ENCODE results near the gene LPCAT3.

LPCAT3 gene

DNA sequence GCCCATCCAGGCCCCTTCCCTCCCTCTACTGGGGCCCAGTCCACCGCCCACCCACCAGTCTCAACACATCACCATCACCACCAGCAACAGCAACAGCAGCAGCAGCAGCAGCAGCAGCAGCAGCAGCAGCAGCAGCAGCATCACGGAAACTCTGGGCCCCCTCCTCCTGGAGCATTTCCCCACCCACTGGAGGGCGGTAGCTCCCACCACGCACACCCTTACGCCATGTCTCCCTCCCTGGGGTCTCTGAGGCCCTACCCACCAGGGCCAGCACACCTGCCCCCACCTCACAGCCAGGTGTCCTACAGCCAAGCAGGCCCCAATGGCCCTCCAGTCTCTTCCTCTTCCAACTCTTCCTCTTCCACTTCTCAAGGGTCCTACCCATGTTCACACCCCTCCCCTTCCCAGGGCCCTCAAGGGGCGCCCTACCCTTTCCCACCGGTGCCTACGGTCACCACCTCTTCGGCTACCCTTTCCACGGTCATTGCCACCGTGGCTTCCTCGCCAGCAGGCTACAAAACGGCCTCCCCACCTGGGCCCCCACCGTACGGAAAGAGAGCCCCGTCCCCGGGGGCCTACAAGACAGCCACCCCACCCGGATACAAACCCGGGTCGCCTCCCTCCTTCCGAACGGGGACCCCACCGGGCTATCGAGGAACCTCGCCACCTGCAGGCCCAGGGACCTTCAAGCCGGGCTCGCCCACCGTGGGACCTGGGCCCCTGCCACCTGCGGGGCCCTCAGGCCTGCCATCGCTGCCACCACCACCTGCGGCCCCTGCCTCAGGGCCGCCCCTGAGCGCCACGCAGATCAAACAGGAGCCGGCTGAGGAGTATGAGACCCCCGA lies 81.4 kb downstream of the LPCAT3 start:
- DNase-seq (ENCODE audit: low read depth), result no peak
- peak overlapping the region; percentile 70 for H3K4me3 ChIP-seq (ENCODE audit: low read length)
- TF ChIP-seq, protein P1, sequence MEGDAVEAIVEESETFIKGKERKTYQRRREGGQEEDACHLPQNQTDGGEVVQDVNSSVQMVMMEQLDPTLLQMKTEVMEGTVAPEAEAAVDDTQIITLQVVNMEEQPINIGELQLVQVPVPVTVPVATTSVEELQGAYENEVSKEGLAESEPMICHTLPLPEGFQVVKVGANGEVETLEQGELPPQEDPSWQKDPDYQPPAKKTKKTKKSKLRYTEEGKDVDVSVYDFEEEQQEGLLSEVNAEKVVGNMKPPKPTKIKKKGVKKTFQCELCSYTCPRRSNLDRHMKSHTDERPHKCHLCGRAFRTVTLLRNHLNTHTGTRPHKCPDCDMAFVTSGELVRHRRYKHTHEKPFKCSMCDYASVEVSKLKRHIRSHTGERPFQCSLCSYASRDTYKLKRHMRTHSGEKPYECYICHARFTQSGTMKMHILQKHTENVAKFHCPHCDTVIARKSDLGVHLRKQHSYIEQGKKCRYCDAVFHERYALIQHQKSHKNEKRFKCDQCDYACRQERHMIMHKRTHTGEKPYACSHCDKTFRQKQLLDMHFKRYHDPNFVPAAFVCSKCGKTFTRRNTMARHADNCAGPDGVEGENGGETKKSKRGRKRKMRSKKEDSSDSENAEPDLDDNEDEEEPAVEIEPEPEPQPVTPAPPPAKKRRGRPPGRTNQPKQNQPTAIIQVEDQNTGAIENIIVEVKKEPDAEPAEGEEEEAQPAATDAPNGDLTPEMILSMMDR (conservative IDR thresholded peaks at IDR 0.05; ENCODE audit: low read length), result no peak

DNA sequence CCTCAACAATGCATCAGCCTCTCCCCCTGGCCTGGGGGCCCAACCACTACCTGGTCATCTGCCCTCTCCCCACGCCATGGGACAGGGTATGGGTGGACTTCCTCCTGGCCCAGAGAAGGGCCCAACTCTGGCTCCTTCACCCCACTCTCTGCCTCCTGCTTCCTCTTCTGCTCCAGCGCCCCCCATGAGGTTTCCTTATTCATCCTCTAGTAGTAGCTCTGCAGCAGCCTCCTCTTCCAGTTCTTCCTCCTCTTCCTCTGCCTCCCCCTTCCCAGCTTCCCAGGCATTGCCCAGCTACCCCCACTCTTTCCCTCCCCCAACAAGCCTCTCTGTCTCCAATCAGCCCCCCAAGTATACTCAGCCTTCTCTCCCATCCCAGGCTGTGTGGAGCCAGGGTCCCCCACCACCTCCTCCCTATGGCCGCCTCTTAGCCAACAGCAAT lies 82.1 kb downstream of the LPCAT3 start:
- TF ChIP-seq, protein P1 (conservative IDR thresholded peaks at IDR 0.05; ENCODE audit: low read length), result no peak
- no peak for DNase-seq (ENCODE audit: low read depth)
- H3K4me3 ChIP-seq (ENCODE audit: low read length), result no peak overlapping the region

DNA sequence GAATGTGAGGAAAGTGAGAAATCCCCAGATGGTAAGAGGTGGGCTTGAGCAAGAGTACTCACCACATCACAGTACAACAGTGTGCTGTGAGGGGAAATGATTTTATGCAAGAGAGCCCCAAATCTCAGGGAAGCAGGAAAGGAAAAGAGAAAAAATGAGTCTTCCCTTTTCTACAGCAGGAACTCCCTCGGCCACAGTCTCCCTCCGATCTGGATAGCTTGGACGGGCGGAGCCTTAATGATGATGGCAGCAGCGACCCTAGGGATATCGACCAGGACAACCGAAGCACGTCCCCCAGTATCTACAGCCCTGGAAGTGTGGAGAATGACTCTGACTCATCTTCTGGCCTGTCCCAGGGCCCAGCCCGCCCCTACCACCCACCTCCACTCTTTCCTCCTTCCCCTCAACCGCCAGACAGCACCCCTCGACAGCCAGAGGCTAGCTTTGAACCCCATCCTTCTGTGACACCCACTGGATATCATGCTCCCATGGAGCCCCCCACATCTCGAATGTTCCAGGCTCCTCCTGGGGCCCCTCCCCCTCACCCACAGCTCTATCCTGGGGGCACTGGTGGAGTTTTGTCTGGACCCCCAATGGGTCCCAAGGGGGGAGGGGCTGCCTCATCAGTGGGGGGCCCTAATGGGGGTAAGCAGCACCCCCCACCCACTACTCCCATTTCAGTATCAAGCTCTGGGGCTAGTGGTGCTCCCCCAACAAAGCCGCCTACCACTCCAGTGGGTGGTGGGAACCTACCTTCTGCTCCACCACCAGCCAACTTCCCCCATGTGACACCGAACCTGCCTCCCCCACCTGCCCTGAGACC lies 82.7 kb downstream of the LPCAT3 start:
- no peak for DNase-seq (ENCODE audit: low read depth)
- TF ChIP-seq, protein P1 (conservative IDR thresholded peaks at IDR 0.05; ENCODE audit: low read length), result no peak
- H3K4me3 ChIP-seq (ENCODE audit: low read length), result no peak overlapping the region

DNA sequence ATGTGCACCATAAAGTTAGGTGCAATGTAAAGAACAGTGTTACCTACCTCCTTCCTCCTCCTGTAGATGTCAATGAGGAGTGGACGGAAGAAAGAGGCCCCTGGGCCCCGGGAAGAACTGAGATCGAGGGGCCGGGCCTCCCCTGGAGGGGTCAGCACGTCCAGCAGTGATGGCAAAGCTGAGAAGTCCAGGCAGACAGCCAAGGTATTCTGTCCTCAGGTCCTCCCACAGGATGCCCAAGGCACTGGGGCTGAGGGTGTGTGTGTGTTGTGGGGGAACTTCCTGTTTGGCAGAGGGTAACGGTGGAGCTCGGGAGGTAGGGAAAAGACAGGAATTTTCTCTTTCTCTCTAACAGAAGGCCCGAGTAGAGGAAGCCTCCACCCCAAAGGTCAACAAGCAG lies 84.2 kb downstream of the LPCAT3 start:
- TF ChIP-seq, protein P1 (conservative IDR thresholded peaks at IDR 0.05; ENCODE audit: low read length), result no peak
- no peak overlapping the region for H3K4me3 ChIP-seq (ENCODE audit: low read length)
- DNase-seq (ENCODE audit: low read depth), result no peak

DNA sequence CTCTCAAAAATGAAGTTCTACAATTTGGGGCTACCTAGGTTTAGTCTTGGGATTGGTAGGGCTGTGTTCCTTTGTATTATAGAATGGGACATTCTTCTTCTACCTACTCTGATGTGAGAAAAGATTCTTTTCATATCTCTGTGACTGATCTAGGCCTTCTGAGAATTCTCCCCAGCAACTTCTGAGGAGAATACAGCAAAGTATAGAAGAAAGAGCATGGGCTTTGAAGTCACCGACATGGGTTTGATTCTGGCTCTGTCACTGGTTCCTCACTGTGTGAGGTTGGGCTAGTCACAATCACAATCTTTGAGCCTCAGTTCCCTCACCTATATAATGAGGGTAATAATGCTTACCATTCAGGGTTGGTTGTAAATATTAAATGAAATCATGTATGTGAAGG lies 85.5 kb downstream of the LPCAT3 start:
- H3K4me3 ChIP-seq (ENCODE audit: low read length), result no peak overlapping the region
- TF ChIP-seq, protein P1 (conservative IDR thresholded peaks at IDR 0.05; ENCODE audit: low read length), result no peak
- DNase-seq (ENCODE audit: low read depth), result no peak

DNA sequence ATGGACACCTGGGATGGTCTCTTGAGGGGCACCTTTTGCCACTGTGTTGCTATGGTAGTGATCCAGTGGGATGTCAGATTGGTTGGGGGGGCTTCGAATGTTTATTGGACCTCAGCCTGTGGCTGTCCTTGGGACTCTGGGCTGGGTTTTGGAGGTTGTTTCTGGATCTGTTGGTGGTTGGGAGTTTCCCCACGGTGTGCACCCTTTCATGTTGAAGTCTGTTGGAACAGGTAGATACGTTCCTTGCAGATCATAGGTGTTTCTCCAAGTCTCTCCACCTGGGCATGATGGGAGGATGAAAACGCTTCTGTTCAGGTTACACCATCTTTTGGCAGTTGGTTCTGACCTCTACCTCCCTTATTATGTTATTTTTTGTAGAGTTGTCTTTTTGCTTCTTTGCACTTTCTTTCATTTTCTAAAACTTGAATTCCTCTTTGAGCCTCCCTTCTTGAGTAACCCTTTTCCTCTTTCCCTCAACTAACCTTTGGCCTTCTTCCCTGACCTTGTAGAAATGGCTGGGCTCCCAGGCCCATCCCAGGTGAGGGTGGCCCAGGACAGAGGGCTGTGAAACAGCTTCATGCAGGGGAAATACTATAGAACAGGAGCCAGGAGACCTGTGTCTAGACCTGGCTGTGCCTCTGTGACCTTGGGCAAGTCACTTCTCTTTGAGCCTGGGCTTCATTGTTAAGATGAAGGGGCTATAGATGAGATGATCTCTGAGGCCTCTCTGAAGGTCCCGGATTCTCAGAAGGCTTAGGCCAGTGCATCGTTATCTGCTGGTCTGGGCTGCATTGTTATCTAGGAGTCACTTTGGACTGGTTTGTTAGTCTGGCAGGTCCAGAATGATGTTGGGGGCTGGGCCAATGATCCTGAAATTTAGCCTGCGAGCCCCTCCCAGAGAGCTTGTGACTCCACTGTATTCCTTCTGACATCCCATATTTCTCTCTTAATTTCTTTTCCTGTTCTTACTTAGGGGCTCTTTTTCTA lies 88.5 kb downstream of the LPCAT3 start:
- no peak for DNase-seq (ENCODE audit: low read depth)

More for the DNA sequence above, 88.5 kb downstream of the LPCAT3 start:
- TF ChIP-seq, protein P1 (conservative IDR thresholded peaks at IDR 0.05; ENCODE audit: low read length), result no peak
- peak overlapping the region; percentile 85 for H3K4me3 ChIP-seq (ENCODE audit: low read length)

Data from AG10803 (cell line).